DND-41 (cell line): ENCODE results near the gene ARID3A.

Source experiments
- CTCF ChIP-seq: IDR thresholded peaks from 2 replicates; pipeline ENCODE4 v1.5.1; 2012; ENCODE audit warnings: borderline replicate concordance, low read length, moderate library complexity, mild to moderate bottlenecking; ENCODE audit not compliant: poor library complexity, severe bottlenecking; ENCODE audit errors: extremely low read depth
- EZH2 ChIP-seq: IDR thresholded peaks from 3 replicates; pipeline ENCODE4 v1.6.1; 2012; ENCODE audit warnings: borderline replicate concordance, low read depth, mild to moderate bottlenecking, moderate library complexity, low read length, inconsistent platforms; ENCODE audit not compliant: severe bottlenecking

DNA sequence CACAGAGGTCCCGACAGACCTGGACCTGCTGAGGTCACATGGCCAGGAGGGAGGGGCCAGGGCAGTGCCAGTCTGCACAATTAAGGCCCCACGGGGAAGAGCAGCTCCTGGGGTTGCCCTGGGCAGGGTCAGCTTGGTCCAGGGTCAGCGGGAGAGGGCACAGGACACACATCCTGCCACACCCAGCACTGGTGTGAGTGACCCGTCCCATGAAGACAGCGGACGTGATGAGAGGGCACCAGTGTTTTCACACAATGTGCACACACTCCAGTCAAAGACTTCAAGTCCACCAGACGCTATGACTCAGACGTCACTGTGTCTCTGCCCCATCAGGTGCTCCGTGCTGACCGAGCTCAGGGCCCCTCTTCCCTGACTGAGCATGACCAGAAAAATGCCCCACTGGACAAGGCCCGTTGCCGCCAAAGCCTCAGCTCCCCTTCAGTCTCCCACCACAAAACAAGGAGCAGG lies 90.8 kb downstream of the ARID3A start:
- TF ChIP-seq CTCF (no peak), EZH2 (no peak)
